HepG2 (cell line): Measurements from ENCODE around the gene LAIR1.

ENCODE experiments used
- ARID3A ChIP-seq: IDR thresholded peaks from 2 replicates; pipeline ENCODE4 v1.6.1; 2012; ENCODE audit warnings: low read depth, low read length, improper control_type of control experiment
- FOXP1 ChIP-seq, 2 experiments: fragments of 450-650 bp in 1 of 2; IDR thresholded peaks; 2 replicates each; pipeline ENCODE4 v1.6.1; 2017 to 2018; ENCODE audit warnings: antibody characterized with exemption in 1 of 2
- KLF12 ChIP-seq: sonication (generic); formaldehyde crosslinking; IDR thresholded peaks from 2 replicates; pipeline ENCODE4 v1.4.0; 2020; ENCODE audit warnings: missing genetic modification reagents, borderline replicate concordance
- POLR2A ChIP-seq, 2 experiments: IDR thresholded peaks; 2 replicates each; pipeline ENCODE4 v1.6.1; 2011; ENCODE audit warnings: low read depth in 2 of 2, low read length in 2 of 2, mild to moderate bottlenecking in 1 of 2, moderate library complexity in 1 of 2; ENCODE audit not compliant: insufficient read depth in 1 of 2
- SMAD1 ChIP-seq: sonication (generic); formaldehyde crosslinking; IDR thresholded peaks from 2 replicates; pipeline ENCODE4 v1.4.0; 2020; ENCODE audit warnings: missing genetic modification reagents, low read depth, mild to moderate bottlenecking, borderline replicate concordance
- SRF ChIP-seq: IDR thresholded peaks from 2 replicates; pipeline ENCODE4 v1.6.1; 2011; ENCODE audit warnings: mild to moderate bottlenecking, low read depth, low read length, moderate library complexity
- ZFP41 ChIP-seq: sonication (generic); formaldehyde crosslinking; IDR thresholded peaks from 2 replicates; pipeline ENCODE4 v1.4.0; 2020; ENCODE audit warnings: mild to moderate bottlenecking, missing genetic modification reagents, borderline replicate concordance
- ZNF282 ChIP-seq: fragments of 450-650 bp; IDR thresholded peaks from 2 replicates; pipeline ENCODE4 v1.6.1; 2018; ENCODE audit not compliant: partially characterized antibody

DNA sequence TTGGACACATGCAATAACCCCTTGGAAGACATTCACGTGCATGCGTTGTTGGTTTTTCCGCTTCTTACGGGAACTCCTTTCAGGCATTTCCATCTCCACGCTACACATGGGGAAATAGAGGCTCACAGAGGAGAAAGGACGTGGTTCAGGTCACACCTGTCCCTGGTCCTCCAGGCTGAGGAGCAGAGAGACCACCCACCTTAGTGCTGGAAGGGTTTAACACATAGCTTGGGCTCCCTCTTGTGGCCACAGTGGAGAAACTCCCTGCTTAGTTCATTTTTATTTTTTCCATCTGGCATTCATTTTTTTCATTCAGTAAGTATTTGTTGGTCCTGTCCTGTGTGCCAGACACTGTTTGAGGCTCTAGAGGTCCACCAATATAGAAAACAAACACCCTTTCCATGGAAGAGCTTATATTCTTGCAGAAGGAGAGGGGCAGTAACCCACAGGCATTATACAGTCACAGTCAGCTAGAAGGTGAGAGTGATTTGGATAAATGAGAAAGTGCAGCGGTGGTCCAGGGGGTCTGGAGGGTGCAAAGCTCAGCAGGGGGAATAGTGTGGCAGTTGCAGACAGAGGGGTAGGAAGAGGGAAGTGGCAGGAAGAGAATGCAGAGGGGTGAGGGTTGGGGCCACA is 26.3 kb upstream of the LAIR1 start:
- TF ChIP-seq SRF = no peak
- no peak for TF ChIP-seq SMAD1 (CRISPR knock-in tag)
- TF ChIP-seq KLF12 (CRISPR knock-in tag) = no peak
- no peak for TF ChIP-seq ARID3A
- no peak for TF ChIP-seq ZFP41 (CRISPR knock-in tag)
- TF ChIP-seq POLR2A (IDR thresholded peaks at IDR 0.05; ENCODE audit: insufficient read depth in 1 of 2, low read depth in 2 of 2, low read length in 2 of 2) = no peak
- no peak for TF ChIP-seq ZNF282
- no peak for TF ChIP-seq FOXP1 (IDR thresholded peaks at IDR 0.05)
- no peak for TF ChIP-seq FOXP1 (CRISPR knock-in tag; IDR thresholded peaks at IDR 0.05)
